Stimulated activated CD8-positive, alpha-beta memory T cell treated with anti-CD3 and anti-CD28 coated beads, Interleukin-12 subunit alpha, Interleukin-12 subunit beta, amount 100 ng/mL, for 24 hours (primary cell): ENCODE results near the gene DMBT1.

Experiments used
- DNase-seq: peaks from one replicate; pipeline ENCODE4 v3.0.0-alpha.2; 2020; ENCODE audit errors: extremely low read depth

The DMBT1 gene

DNA sequence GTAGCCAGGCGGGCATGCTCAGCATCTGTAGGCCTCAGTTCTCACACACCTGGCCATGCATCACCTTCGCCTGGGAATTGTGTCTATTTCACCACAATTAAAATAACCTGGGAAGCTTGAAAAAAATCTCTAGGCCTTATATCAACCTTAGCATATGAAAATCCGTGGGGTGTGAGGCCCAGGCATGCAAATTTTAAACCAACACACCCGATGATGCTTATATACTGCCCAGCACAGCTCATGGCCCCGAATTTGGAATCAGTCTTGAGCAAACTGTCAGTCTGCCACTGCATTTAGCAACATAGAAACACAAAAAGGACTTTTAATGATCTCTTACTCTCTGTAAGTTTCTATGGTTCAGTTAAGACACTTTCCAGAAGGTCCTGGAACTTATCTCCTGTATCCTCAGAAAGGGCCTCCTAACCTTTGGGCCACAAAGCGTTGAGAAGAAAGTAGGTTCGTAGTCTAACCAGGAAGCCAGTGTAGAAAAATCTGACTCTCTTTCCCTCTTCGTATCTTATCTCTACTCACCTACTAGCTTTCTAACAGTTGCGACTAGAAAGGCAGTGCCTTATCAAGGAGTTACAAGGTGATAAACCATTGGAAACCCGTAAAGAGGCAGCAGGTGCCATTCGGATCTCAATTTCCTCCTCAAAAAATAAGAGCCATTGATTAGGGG, 12.0 kb upstream of the DMBT1 start:
- DNase-seq, result no peak

DNA sequence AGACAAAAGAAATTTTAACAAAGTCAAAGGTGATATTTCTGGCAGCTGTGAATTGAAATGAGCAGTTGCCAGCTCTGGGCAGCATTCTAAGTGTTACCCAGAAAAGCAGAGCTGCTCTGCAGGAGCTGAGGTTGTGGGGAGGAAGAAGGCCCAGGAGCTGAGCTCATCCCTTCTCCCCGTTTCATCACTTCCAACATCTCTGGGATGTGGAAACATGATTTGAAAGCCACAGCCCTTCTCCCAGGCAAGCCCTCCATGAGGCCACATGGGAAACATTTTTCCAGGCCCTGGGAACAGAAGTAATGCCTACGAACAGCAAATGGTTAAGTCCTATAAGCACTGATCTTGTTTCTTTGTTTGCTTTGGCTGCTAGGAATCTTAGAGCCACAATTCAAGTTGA, 10.9 kb upstream of the DMBT1 start:
- DNase-seq, result no peak

DNA sequence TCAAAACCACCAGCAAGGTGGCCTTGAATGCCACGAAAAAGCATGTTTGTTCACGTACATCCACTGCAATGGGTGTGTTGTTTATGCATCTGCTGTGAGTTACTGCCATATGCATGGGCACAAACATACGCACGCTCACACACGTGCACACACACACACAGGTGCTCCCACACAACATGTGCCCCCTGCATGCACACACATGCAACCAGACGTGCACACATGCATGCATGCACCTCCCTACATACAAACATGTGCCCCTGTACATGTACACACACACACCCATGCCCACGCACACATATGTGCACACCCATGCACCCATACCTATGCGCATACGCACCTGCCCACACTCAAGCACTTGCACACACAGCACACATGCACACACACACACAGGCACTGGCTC, 10.1 kb upstream of the DMBT1 start:
- no peak for DNase-seq

DNA sequence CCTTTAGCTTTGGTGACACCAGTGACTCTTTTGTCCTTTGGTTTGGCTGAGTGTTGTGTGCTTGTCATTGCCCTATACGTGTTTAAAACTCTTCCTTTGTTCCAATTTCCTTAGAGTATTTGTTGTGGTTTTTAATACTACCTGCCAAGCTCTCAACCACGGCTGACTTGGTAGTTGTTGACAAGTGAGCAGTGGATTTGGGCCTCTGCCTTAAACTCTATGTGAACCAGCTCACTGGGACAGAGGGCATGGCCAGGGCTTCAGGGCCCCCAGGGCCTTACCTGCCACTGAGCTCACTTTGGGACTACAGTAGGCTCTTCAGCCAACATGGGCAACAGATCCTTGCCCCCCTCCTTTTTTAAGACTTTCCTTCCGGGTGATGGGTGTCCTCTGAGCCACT, 9.6 kb upstream of the DMBT1 start:
- no peak for DNase-seq

DNA sequence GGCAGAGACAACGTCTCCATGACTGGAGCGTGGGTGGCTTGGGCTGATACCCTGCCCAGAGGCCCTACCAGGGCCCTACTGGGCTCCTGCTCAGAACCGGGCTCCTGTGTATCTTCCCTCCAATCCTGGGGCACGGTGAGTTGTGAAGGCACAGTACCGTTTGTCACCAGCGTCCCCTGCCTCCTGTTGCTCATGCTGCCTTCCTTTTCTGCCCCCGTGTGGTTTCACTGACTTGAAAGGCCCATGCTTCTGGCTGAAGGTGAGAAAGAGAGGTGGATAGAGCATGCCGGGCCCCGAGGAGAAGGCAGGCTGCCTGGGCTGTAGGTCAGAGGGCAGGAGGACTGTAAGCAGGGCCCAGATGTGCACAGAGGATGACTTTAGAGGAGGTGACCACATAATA, 9.1 kb upstream of the DMBT1 start:
- no peak for DNase-seq

DNA sequence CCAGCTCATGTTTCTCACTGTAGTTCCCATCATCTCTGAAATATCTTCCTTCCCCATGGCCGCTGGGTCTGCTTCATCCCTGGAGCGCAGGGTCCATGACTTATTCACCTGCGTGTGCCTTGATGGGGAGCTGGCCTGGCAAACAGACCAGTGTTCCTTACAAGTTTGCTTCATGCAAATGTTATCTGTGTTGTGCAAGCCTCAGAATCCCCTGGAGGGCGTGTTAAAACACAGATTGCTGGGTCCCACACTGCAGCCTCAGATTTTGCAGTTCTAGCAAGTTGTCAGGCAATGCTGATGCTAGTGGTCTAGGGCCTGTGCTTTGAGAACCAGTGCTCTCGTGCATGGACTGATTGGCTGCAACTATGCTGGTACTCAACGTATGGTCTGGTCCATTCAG, 7.2 kb upstream of the DMBT1 start:
- no peak for DNase-seq

DNA sequence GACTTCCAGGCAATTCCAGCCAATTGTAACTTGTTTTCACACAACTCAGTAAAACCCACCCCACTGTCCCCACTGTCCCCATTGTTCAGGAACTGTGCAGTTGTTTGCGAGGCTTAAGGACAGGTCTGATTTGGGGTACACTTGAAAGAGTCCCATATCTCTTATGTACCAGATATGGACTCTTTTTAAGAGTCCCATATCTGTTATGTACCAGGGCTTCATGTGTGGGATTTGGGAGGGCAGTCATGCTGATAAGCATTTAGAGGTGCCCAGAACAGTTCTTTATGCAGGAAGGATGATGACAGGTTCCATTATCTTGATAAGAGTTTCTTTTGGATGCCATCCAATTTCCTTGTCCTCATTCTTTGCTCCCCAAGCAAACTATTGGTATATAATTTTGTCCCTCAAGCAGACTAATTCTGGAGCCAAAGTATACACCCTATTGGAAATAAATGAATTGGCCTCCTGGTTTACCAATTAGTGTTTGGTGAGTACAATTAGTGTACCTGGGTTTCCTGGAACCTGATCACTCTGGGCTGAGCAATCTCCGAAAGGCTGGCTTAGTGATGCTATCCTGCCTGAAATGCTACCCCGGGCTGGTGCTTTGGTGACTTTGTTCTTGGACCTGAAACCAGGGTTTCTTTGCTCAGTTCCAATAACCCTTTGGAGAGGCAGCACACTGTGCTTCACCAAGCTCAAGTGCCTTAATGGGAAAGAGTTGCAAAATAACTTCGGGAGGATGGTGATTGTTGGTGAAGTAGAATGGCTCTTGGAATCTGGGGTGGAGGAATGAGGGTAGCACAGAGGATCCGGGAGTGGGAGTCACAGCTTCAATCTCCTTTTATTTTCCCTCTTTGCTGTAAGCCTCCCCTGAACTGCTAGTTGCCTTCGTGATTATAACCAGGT, 6.2 kb upstream of the DMBT1 start:
- DNase-seq, result no peak

DNA sequence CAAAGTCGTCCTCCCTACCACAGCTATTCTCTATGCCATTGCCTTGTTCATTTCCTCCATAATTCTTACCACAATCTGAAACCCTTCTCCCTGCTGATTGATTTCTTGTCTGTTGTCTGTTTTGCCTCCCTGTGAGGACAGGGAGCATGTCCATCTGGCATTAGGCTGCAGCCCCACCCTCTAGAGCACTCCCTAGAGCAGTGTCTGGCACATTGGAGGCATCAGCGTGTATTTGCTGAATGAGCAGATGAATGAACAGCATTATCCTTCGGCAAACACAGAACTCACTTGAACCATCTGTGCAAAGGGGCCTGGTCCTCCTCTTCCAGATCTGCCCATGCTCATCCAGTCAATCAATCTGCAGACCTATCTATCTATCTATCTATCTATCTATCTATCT, 5.1 kb upstream of the DMBT1 start:
- no peak for DNase-seq

DNA sequence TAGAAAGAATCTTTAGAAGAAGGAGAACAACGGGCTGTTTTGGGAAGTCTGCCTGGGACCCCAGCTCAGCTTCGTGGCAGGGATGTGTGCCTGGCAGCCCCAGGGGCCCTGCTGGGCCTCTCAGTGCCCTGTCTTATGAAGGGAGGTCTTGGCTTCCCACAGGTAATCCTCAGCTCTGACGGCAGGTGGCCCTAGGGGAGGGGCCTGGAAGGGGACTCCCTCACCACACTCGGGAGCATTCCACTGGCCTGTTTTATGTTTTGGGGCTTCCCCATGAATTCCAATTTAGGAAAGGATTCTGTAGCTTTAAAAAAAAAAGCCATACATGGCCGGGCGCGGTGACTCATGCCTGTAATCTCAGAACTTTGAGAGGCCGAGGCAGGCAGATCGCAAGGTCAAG, 3.0 kb upstream of the DMBT1 start:
- no peak for DNase-seq

DNA sequence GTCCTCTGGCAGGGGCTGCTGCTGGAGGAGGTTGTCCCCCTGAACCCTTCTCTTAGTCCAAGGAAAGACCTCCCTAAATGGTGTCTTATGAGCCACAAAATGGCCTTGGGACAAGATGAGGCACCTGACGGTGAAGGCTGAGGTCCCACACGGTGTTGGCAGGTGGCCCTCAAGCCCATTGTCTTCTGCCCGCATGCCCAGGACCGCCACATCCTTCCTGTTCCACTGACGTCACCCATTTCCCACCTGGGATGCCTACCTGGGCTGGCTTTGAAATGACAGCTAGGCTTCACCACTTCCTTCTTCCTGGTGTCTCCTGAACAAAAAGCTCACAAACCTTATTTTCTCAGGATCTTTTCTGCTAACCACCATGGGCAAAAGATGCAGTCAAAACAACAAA, 2.1 kb upstream of the DMBT1 start:
- DNase-seq, result no peak

DNA sequence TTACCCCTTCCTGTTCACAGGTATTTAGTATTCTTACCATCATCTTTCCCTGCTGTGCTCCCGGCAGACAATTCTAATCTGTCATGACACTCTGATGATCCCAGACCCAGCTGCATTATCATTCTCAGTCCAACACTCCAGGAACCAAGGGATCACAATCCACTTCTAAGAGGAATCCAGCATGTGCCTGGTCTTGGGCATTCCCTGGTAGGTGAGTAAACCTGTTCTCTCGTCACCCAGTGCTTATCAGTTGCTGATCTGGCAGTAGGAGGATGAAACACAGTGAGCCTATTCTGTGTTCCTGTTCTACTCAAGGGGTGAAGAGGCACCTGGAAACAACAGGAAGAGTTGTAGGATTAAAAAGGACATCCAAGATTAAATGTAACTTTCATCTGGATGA, 1.3 kb upstream of the DMBT1 start:
- DNase-seq, result no peak

DNA sequence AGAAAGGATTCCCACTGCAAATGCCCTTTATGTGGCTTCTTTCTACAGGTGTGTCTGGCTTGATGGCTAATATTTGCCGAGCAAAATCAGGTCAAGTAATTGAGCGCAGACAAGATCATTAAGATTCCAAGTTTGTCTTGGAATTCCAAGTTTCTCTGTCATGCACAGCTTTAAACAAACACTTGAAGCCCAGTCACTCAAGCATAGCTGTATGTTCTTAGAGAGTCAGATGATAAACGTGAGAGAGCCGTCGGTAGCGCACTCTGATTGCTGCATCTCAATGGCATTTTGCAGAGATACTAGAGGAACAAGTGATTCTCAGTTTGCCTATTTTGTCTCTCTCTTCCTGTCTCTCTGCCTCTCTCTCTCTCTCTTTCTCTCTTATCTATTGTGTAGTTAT, 658 bp downstream of the DMBT1 start:
- no peak for DNase-seq

DNA sequence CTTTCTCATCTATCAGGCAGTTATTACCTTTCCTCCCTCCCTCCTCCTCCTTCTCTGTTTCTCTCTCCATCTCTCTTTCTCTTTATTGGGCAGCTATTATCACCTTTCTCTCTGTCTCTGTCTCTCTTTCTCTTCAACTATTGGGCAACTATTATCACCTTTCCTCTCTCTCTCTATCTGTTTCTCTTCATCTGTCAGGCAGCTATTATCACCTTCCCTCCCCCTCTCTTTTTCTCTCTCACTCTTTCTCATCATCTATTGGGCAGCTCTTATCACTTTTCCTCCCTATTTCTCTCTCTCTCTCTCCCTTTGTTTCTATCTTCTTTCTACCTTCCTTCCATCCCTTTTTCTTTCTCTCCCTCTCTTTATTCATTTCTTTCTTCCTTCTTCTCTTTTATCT, 1.2 kb downstream of the DMBT1 start:
- DNase-seq, result no peak

DNA sequence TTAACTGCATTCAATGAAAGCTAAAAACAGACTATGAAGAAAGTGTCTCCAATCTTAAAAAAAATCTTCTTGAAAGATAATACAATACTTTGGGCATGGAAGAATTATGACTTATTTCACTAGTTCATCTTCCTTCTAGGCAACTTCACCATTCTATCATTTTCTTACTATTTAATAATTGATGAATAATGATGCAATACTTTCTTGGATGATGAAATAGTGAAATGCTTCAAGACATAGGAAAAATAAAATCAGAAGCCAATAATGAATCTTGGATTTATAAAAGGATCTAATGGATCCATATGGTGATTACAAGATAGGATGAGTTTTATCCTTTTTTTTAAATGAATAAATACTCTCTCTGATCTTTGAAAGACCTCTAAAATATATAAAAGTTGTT, 4.4 kb downstream of the DMBT1 start:
- DNase-seq, result no peak

DNA sequence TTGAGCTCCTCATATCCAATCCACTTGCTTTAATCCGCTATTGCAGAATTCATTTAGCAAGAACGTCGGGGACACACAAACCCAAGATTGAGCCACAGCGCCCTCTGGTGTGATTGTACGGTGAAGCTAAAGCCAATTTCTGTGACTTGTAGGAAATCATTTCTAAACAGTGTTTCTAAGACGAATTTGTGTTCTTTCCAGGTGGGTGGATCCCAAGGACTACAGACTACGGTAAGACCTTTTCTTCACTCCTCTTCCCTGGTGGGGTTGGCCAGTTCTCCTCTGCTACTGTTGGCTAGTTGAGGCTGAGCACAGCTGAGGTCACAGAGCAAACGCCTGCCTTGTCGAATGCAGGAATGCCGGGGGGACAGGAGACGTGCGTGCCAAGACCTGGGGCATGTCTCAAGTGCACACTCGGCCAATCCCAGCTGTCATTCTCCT, 5.2 kb downstream of the DMBT1 start:
- DNase-seq, result peak; percentile 37

DNA sequence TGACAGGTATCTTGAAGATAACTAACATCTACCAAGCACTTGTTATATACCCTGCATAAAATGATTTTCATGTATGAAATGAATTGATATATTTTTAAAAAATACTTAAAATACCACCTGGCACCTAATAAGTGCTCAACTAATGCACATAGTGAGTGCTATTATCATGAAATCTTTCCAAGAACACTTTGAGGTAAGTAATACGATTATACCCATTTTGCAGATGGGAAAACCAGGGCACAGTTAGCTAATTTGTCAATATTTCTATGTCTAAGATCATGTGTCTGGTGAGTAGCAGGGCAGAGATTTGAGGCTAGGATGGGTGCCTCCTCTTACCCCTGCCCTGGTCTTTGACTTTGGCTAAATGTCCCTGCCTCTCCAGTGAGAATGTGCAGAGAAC, 6.1 kb downstream of the DMBT1 start:
- DNase-seq, result no peak

DNA sequence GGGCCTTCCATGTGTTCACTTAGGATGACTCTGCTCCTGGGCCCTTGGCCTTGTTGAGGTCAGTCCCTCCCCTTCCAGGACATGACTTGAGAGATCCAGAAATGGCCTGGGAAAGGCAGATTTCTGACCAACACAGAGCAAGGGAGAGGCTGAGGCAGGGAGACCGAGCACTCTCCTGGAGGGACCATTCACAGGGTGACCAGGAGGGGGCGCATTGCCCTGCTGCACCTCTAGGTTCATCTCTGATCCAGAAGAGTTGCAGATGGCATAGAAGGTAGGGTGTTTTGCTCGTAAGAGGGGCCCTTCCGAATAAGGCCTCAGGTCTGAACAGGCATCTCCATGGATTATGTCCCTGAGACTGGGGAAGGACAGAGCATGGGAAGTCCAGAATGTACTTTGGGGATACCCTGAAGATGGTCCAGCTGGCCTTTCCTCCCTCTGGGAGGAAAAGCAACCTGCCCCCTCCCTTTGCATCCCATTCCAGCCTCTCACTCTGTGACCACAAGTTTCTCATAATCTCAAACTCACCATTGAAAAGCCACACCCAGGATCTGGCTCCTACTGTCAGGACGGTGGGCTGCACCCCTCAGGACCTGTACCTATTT, 6.6 kb downstream of the DMBT1 start:
- DNase-seq, result no peak

DNA sequence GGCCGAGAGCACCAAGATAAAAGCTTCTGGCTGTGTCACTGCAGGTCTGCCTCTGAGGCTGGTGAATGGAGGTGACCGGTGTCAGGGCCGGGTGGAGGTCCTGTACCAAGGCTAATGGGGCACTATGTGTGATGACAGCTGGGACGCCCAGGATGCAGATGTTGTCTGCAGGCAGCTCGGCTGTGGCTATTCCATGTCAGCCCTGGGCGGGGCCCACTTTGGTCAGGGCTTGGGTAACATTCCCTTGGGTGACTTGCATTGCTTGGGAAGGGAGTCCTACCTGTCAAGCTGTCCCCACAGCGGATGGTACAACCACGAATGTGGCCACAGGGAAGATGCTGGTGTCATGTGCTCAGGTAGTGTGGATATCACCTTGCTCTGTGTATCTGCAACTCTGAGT, 8.0 kb downstream of the DMBT1 start:
- no peak for DNase-seq

DNA sequence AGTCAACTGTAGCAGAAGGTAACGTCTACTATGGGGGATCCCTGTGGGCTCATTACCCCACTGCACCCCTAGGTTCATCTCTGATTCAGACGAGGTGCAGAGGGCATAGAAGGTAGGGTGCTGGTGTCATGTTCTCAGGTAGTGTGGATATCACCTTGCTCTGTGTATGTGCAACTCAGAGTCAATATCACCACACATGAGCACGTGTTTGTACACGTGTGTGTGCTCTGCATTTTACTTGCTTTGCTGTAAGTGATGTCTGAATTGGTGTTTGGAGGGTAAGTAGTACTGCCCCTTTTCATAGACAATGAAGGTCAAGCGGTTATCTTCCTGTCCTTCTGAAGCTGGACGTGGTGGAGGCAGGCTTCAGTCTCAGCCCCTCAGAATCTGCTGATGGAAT, 10.4 kb downstream of the DMBT1 start:
- no peak for DNase-seq

DNA sequence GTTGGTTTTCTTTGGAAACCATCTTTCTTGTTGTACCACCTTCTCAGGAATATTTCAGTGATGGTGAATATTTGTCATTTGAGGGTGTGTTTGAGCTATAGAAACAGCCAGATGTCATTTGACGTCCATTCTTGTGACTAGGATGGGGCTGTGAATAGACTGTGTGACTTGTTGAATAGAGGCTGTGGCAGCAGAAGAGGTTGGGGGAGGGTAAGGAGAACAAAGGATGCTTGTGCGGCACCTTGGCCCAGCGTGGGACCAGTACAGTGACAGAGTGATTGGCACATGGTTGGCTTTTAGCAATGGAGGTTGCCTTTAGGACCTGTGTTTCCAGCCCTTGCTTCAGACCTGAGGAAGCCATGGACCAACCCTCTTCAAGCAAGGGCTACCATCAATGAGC, 11.3 kb downstream of the DMBT1 start:
- DNase-seq, result no peak

DNA sequence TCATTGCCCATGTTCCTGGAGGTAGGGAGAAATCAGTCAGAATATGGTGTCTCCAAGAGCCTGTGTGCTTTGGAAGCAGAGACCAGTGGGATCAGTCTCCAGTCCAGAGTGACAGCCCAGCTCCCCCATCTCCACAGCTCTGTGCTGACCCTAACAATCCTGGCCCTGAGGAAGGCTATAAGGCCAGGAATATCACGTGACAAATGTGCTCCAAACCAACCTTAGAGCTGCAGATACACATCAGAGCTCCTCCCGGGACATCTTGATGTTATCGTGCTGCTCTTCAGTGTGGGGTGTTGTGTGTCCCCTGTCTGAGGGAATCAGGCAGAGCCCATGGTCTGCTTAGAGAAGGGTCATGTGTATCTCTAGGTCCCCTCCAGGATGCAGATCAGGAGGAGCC, 15.2 kb downstream of the DMBT1 start:
- DNase-seq, result no peak

DNA sequence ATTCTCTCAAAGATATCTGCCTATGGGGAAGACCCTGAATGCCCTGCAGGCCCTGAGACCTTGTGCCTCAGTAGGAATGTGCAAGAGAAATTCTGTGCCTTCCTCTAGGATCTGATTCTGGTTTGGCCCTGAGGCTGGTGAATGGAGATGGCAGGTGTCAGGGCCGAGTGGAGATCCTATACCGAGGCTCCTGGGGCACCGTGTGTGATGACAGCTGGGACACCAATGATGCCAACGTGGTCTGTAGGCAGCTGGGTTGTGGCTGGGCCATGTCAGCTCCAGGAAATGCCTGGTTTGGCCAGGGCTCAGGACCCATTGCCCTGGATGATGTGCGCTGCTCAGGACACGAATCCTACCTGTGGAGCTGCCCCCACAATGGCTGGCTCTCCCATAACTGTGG, 15.7 kb downstream of the DMBT1 start:
- no peak for DNase-seq

DNA sequence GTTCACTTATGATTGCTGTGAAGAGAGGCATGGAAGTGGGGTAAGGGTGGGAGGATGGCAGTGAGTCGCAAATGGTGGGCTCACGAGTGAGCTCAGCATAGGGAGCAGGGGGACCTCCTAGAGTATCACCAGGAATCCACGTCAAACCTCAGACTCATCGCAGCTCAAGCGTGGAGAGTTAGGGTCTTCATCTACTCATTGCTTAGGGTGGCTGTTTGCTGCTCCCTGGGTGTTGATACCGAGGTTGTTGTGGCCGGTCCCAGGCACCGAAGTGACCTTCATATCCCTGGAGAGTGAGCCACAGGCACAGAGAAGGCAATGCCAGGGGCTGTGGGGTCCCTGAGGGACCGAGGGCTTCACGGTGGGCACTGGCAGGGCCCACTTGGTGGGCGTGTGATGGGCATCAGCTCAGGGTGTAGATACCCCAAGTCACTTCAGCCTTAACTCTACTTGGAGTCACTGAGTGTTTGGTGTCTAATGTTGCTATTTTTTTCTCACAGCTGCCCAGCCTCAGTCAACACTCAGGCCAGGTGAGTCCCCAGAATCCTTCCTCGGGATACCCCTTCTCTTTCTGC, 16.8 kb downstream of the DMBT1 start:
- DNase-seq, result no peak
